Measurements from ENCODE around the gene CALHM1. TPM values are rescaled to one million over a fixed set of nuclear protein-coding genes. Genes with fewer than 3 reads are reported as not detected.
A peak's percentile ranks its signal among the peaks of the same experiment; 100 is the strongest.

The CALHM1 gene
- total RNA-seq, 1 donor from 2014 or later, result not detected

DNA sequence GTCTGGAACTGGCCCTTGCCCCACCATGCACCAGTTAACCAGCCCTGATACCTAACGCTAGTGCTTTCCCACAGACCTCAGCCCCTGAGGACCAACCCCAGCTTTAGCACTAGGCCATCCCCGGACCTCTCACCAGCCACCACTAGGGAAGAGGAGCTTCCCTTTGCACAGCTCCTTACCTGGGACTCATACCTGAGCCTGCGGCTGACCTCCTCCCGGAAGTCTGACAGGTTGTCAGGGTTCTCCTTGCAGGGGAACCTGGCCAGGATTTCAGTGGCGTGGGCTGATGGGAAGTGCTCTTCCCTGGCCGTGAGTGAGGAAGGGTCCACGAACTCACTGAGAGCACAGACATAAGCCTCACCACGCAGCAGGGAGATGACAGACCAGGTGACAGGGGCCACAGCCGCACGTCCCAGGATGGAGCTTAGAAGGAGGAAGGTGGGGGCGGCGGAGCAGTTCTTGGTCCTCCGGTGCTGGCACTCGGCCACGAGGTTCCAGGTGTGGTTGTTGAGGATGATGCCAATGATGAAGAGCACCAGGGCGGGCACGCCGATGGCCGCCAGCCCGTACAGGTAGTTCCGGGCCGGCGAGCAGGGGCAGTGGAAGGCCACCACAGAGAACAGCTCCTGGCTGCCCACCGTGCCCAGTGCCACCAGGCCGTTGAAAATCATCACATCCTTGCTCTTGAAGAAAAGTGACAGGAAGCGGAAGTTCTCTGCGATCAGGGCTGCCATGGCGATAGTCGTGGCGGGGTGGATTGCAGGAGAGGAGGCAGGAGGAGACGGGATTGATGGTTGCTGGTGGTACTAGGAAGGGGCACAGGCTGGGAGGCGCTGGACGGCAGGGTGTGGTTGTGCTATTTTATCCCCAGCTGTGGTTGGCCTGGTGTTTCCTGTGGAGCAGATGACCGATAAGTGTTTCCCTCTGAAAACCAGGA lies 9.2 kb downstream of the CALHM1 start:
- TF ChIP-seq, protein P1, sequence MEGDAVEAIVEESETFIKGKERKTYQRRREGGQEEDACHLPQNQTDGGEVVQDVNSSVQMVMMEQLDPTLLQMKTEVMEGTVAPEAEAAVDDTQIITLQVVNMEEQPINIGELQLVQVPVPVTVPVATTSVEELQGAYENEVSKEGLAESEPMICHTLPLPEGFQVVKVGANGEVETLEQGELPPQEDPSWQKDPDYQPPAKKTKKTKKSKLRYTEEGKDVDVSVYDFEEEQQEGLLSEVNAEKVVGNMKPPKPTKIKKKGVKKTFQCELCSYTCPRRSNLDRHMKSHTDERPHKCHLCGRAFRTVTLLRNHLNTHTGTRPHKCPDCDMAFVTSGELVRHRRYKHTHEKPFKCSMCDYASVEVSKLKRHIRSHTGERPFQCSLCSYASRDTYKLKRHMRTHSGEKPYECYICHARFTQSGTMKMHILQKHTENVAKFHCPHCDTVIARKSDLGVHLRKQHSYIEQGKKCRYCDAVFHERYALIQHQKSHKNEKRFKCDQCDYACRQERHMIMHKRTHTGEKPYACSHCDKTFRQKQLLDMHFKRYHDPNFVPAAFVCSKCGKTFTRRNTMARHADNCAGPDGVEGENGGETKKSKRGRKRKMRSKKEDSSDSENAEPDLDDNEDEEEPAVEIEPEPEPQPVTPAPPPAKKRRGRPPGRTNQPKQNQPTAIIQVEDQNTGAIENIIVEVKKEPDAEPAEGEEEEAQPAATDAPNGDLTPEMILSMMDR (conservative IDR thresholded peaks at IDR 0.05; ENCODE audit: low read depth, low read length), result no peak
- DNase-seq (ENCODE audit: low read depth), result no peak
- no peak overlapping the region for H3K4me3 ChIP-seq (ENCODE audit: low read depth, low read length)

DNA sequence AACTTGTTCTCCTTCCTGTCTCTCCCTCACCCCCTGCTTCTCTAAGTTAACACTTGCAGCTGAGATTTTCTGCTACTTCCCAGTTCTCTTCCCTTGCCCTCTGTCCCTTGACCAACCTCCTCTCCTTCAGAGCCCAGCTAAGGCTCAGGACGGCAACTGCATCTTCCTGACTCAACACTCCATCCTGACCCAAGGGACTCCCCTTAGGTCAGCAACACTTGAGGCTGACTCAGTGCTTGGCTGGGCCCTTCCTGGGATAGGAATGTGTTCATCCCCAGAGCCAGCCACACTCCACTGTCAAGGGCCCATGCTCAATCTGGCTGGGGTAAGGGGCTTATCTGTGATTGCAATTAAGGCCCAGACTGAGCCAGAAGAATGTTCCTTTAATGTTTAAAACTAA lies 10.0 kb downstream of the CALHM1 start:
- H3K4me3 ChIP-seq (ENCODE audit: low read depth, low read length), result no peak overlapping the region
- TF ChIP-seq, protein P1 (conservative IDR thresholded peaks at IDR 0.05; ENCODE audit: low read depth, low read length), result no peak
- peak; percentile 18 for DNase-seq (ENCODE audit: low read depth)

DNA sequence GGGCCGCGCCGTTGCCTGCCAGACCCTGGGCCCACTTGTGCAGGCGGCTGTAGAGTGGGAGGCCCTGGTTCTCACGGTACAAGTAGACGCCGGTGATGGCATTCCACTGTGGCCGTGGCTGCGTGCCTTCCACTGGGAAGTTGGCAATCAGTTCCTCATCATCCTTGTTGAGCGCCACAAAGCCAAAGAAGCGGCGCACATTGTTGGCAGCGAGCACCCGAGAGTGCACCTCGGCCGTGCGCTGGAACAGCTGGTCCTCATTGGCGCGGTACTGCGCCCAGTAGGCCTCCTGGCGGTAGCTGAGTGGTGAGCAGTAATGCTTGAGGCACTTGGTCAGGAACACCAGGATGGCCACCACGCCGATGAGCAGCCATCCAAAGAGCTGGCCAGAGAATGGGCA lies 11.5 kb downstream of the CALHM1 start:
- H3K4me3 ChIP-seq (ENCODE audit: low read depth, low read length), result no peak overlapping the region
- no peak for DNase-seq (ENCODE audit: low read depth)
- TF ChIP-seq, protein P1 (conservative IDR thresholded peaks at IDR 0.05; ENCODE audit: low read depth, low read length), result no peak

DNA sequence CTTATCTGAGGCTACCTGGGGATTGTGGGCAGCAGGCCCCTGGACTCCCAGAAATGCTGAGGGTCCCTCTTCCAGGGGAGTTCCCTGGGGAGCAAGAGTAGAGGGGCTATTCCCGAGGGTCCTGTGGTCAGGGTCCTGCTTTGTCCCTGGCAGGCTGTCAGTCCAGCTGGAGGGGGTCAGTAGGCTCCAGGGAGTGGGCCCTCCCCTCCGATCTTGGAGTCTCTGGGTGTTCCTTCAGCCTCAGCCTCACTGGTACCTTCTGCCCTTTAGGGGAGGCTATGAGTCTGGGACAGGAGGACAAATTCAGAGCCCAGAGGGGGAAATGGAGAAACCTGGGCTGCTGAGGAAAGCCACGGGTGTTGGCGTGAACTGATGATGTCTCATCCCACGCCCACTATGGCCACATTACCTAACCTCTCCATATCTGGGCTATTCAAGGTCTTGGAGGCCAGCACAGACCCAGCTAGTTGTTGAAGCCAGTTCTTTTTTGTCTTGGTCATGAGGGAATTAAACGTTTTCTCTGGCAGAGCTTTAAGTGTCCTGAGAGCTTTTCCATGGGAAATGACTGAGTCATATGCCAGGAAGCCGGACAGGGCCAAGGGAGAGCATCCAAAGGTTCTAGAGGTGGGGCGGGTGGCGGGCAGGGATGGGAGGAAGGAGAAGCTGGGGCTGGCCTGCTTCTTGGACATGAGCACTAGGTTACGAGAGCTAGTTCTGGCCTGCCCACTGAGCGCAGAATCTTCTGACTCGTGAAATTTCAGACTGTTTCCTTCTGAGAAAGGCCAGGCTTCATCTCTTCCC lies 12.7 kb downstream of the CALHM1 start:
- TF ChIP-seq, protein P1 (conservative IDR thresholded peaks at IDR 0.05; ENCODE audit: low read depth, low read length), result no peak
- no peak for DNase-seq (ENCODE audit: low read depth)
- no peak overlapping the region for H3K4me3 ChIP-seq (ENCODE audit: low read depth, low read length)

DNA sequence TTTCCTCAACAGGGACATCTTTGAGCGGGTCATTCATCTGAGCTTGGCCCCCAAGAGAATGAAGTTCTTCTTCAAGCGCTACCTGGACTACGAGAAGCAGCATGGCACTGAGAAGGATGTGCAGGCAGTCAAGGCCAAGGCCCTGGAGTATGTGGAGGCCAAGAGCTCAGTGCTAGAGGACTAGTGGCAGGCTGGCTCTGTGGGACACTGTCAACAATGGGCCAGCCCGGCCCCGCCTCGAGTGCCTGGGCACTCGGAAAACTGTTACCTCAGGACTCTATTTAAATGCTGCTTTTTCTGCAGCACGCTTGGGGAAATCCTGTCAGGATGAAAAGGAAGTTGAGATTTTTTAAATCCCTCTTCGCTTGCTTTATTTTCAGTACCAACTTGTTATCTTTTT lies 13.3 kb downstream of the CALHM1 start:
- TF ChIP-seq, protein P1 (conservative IDR thresholded peaks at IDR 0.05; ENCODE audit: low read depth, low read length), result no peak
- no peak for DNase-seq (ENCODE audit: low read depth)
- no peak overlapping the region for H3K4me3 ChIP-seq (ENCODE audit: low read depth, low read length)

DNA sequence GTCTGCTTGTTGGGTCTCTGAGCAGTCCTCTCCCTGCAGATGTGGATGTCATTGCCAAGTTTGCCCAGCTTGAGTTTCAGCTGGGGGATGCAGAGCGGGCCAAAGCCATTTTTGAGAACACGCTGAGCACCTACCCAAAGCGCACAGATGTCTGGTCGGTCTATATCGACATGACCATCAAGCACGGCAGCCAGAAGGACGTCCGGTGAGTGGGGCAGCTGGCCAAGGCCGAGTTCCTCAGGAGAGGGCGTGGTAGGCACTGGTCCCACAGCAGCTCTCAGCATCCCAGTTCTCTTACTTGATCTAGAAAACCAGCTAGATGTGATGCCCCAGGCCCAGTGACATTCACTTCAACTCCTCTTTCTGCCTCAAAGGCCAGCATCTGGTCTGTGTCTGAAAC lies 14.2 kb downstream of the CALHM1 start:
- TF ChIP-seq, protein P1 (conservative IDR thresholded peaks at IDR 0.05; ENCODE audit: low read depth, low read length), result no peak
- no peak for DNase-seq (ENCODE audit: low read depth)
- H3K4me3 ChIP-seq (ENCODE audit: low read depth, low read length), result no peak overlapping the region

All from epithelial cell of proximal tubule (primary cell).